ENCODE data around the gene ARHGEF17. TPM values are rescaled to one million over a fixed set of nuclear protein-coding genes. Genes with fewer than 3 reads are reported as not detected.
A peak's percentile ranks its signal among the peaks of the same experiment; 100 is the strongest.

The ARHGEF17 gene
- total and polyA plus RNA-seq, 8 donors: 5.0 to 66.5 (median 33.6) TPM

DNA sequence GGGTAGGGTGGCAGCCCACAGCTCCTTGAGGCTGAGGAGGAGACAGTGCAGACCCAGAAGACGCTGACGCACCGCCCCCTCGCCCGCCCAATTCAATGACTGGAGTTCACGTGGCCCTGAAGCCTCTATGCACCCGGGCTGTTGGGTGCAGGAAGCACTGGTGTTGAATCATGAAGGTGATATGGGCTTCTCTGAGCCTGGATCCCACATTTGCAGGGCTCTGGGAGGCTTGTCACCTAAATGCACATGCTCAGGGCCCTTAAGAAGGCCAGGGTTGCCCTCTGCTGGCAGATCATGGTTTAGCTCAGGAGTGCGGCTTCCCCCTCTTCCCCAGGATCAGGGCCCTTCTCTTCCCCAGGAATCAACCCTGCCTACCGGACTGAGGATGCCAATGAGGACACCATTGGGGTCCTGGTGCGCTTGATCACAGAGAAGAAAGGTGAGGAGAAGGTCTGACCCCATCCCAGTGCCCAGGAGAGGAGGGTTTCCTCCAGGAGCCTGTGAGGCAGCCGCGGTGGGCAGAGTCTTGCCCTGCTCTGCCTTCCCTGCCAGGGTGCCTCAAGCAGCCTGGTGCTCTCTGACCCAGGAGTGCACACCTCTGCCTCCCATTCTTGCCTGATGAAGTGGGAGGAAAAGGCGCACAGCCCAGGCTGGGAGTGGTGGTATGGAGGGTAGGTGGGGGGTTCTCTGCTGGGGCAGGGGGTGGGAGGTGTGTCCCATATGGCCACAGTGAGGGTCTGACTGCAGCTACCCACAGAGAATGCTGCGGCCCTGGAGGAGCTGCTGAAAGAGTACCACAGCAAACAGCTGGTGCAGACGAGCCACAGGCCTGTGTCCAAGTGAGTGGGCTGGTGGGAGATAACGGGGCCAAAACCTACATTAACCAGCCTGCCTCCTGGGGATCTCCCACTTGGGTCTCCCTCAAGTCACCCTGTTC, 85.7 kb downstream of the ARHGEF17 start:
- H3K4me1 ChIP-seq: peaks cover 0 to 21% (median 4%) of the 10 kb centered on the region in 4 donors
- TF ChIP-seq EP300 (IDR thresholded peaks at IDR 0.05): no peak
- no peak for TF ChIP-seq POLR2A (IDR thresholded peaks at IDR 0.05)
- TF ChIP-seq, protein P1, sequence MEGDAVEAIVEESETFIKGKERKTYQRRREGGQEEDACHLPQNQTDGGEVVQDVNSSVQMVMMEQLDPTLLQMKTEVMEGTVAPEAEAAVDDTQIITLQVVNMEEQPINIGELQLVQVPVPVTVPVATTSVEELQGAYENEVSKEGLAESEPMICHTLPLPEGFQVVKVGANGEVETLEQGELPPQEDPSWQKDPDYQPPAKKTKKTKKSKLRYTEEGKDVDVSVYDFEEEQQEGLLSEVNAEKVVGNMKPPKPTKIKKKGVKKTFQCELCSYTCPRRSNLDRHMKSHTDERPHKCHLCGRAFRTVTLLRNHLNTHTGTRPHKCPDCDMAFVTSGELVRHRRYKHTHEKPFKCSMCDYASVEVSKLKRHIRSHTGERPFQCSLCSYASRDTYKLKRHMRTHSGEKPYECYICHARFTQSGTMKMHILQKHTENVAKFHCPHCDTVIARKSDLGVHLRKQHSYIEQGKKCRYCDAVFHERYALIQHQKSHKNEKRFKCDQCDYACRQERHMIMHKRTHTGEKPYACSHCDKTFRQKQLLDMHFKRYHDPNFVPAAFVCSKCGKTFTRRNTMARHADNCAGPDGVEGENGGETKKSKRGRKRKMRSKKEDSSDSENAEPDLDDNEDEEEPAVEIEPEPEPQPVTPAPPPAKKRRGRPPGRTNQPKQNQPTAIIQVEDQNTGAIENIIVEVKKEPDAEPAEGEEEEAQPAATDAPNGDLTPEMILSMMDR (IDR thresholded peaks at IDR 0.05): peak in 5 of 7 experiments; percentile 61 to 85 (median 80)
- TF ChIP-seq POLR2AphosphoS5 (IDR thresholded peaks at IDR 0.05): peak in 1 of 3 donors; percentile 40
- WGBS, 5 donors: 57 to 75% (median 72%) methylated on average over 7 to 16 of the region's 16 CpGs

DNA sequence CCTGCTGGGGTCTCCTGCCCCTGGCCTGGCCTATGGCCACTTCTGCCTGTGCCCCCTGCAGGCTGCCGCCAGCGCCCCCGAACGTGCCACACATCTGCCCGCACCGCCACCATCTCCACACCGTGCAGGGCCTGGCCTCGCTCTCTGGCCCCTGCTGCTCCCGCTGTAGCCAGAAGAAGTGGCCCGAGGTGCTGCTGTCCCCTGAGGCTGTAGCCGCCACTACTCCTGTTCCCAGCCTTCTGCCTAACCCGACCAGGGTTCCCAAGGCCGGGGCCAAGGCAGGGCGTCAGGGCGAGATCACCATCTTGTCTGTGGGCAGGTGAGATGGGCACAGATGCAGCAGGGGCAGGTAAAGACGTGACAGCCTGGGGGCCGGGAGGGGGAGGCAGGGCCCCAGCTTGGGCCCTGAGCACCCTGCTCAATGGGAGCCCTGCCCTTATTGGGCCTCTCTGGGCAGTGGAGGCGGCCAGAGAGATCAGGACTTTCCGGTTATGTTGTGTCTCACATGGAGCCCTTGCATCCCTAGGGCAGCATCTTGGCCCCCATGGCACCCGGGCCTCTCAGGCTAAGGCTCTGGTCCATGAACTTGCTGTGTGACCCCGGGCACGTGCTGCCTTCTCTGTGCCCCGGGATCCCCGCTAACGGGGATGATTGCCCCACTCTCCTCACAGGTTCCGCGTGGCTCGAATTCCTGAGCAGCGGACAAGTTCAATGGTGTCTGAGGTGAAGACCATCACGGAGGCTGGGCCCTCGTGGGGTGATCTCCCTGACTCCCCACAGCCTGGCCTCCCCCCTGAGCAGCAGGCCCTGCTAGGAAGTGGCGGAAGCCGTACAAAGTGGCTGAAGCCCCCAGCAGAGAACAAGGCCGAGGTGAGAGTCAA, 86.6 kb downstream of the ARHGEF17 start:
- DNase-seq: no peak
- Histone ChIP-seq H3K27ac (no peak overlapping the region), H3K27me3 (no peaks in the 10 kb centered on the region), H3K9me3 (no peaks in the 10 kb centered on the region), H3K36me3 (peaks cover 0 to 52% (median 3%) of the 10 kb centered on the region in 4 donors), H3K4me1 (peaks cover 0 to 11% (median 0%) of the 10 kb centered on the region in 4 donors), H3K4me3 (no peak overlapping the region)
- TF ChIP-seq POLR2A (IDR thresholded peaks at IDR 0.05) (no peak), EP300 (IDR thresholded peaks at IDR 0.05) (no peak), POLR2AphosphoS5 (IDR thresholded peaks at IDR 0.05) (no peak)
- TF ChIP-seq, protein P1 (IDR thresholded peaks at IDR 0.05): no peak
- 91 to 96% (median 95%) methylated on average over 26 to 34 of the region's 34 CpGs for WGBS, 5 donors
- intact Hi-C loops (cut with DNase I; ENCODE audit: low total_unique reads): loop anchor here (5.0 to 10.0 kb wide), 2 partner anchors 42 to 100 kb away; no protein-coding TSS in a partner anchor

More for the DNA sequence above, 85.7 kb downstream of the ARHGEF17 start:
- H3K27me3 ChIP-seq: no peaks in the 10 kb centered on the region
- DNase-seq: peak; percentile 85 to 90
- intact Hi-C loops (cut with DNase I; ENCODE audit: low total_unique reads): loop anchor here (5.0 to 10.0 kb wide), 2 partner anchors 41 to 99 kb away; no protein-coding TSS in a partner anchor
- no peak overlapping the region for H3K27ac ChIP-seq
- no peak overlapping the region for H3K4me3 ChIP-seq
- peaks cover 0 to 52% (median 3%) of the 10 kb centered on the region in 4 donors for H3K36me3 ChIP-seq
- no peaks in the 10 kb centered on the region for H3K9me3 ChIP-seq

DNA sequence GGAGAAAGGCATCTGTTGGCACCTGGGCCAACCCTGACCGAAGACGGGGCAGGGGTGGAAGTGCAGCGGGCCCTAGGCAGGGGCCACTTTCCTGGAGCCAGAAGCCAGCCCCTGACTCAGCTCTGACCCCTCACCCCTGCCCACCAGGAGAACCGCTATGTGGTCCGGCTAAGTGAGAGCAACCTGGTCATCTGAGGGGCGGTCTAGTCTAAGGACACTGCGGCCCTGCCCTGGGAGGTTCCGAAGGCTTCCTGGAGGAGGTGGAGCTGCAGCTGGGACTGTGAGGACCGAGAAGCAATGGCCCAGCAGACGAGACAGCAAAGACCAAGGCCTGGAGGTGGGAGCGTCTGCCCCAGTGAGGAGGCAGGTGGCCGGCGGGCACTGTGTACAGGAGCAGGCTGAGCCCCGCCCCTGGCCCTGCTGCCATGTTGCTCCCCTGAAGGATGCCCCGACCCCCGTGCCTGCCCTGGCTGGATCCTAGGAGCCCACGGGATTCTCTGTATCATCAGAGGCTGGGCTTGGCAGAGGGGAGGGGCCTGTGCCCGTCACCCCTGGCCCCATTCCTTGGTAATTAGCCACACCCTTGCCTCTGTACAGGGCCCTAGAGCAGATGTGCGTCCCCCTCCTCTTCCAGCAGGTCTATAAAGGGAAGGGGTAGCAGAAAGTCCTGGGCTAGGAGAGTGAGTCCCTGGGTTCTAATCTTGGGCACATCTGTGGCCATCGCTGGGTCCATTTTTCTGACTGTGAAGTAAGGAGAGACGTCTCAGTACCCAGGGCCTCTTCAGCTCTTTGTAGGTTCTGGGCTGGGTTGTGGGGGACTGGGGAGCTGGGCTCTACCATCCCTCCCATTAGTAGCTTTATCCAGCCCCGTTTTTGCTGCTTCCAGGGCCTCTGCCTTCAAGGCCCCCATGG, 87.5 kb downstream of the ARHGEF17 start:
- no peaks in the 10 kb centered on the region for H3K27me3 ChIP-seq
- H3K4me1 ChIP-seq: peaks cover 0 to 11% (median 0%) of the 10 kb centered on the region in 4 donors
- intact Hi-C loops (cut with DNase I; ENCODE audit: low total_unique reads): loop anchor here (10.0 kb wide), 1 partner anchor 101 kb away; no protein-coding TSS in a partner anchor
- no peaks in the 10 kb centered on the region for H3K9me3 ChIP-seq
- TF ChIP-seq EP300 (IDR thresholded peaks at IDR 0.05) (no peak), POLR2AphosphoS5 (IDR thresholded peaks at IDR 0.05) (no peak), POLR2A (IDR thresholded peaks at IDR 0.05) (no peak)
- TF ChIP-seq, protein P1 (IDR thresholded peaks at IDR 0.05): no peak
- no peak overlapping the region for H3K27ac ChIP-seq
- WGBS, 5 donors: 73 to 84% (median 78%) methylated on average over 19 to 22 of the region's 22 CpGs
- no peak for DNase-seq
- H3K36me3 ChIP-seq: peaks cover 0 to 52% (median 3%) of the 10 kb centered on the region in 4 donors
- H3K4me3 ChIP-seq: no peak overlapping the region

All from stomach (tissue), 9 donors.